GM12878 (cell line): ENCODE data around the gene HID1. TPM values are rescaled to one million over a fixed set of nuclear protein-coding genes. Genes with fewer than 3 reads are reported as not detected.

Experiments used
- ATAC-seq: fragments of 200-7000 bp; cut with Tn5 transposase; 3 replicates; pipeline ENCODE4 v1.9.1; 2020; ENCODE audit warnings: mild to moderate bottlenecking, moderate library complexity
- BruUV-seq: library from RNA; stranded (reverse); fragments of 400-500 nt; replicated peaks from 2 replicates; lab custom pipeline; 2021; lab: Mats Ljungman, UMichigan
- CTCF ChIA-PET: fragments of 300-600 bp; sonication (Branson Sonifier 250); formaldehyde crosslinking; extraction: SDS; loops from one replicate; lab custom pipeline; 2021; ENCODE audit warnings: inconsistent platforms; lab: Yijun Ruan, JAX
- POLR2A ChIA-PET: fragments of 350-600 bp; formaldehyde crosslinking; extraction: SDS; loops from one replicate; lab custom pipeline; 2021; ENCODE audit warnings: inconsistent platforms; lab: Charles Lee
- RAD21 ChIA-PET: fragments of 300-600 bp; sonication (Branson Sonifier 250); formaldehyde crosslinking; loops from one replicate; lab custom pipeline; 2023; ENCODE audit warnings: antibody characterized with exemption; ENCODE audit not compliant: unreplicated experiment; lab: Charles Lee
- SMC1A ChIA-PET: fragments of 300-600 bp; sonication (Branson Sonifier 250); formaldehyde crosslinking; loops from one replicate; lab custom pipeline; 2023; ENCODE audit not compliant: unreplicated experiment, uncharacterized antibody; lab: Charles Lee
- DNase-seq: peaks from one replicate; pipeline ENCODE4 v3.0.0-alpha.2; 2011; ENCODE audit warnings: low read depth, low spot score
- FAIRE-seq: peaks from 3 replicates; lab custom pipeline; 2011; peaks lifted over from hg19 to GRCh38; lab: Jason Lieb, UNC
- H2AFZ ChIP-seq: 2 replicates; pipeline ENCODE4 v1.6.0; 2011; ENCODE audit warnings: low read depth, low read length, control low read depth; ENCODE audit not compliant: control insufficient read depth
- H3K27ac ChIP-seq: 2 replicates; pipeline ENCODE4 v1.5.1; 2011; ENCODE audit warnings: control low read depth; ENCODE audit not compliant: control insufficient read depth, insufficient read depth
- H3K27me3 ChIP-seq, 2 experiments: replicated peaks in 1 of 2; 2 replicates each; pipeline versions ENCODE4 v1.6.0 to v1.6.1; 2011; ENCODE audit warnings: low read length in 1 of 2; ENCODE audit not compliant: control insufficient read depth in 2 of 2, insufficient read depth in 2 of 2
- H3K36me3 ChIP-seq, 2 experiments: 2 replicates each; pipeline ENCODE4 v1.5.1; 2011; ENCODE audit warnings: low read length in 1 of 2; ENCODE audit not compliant: control insufficient read depth in 2 of 2, insufficient read depth in 2 of 2
- H3K4me1 ChIP-seq: 2 replicates; pipeline ENCODE4 v1.6.1; 2011; ENCODE audit warnings: mild to moderate bottlenecking, low read length, moderate library complexity, mixed read lengths; ENCODE audit not compliant: control insufficient read depth, insufficient read depth
- H3K4me2 ChIP-seq: 2 replicates; pipeline ENCODE4 v1.6.0; 2011; ENCODE audit warnings: control low read depth; ENCODE audit not compliant: control insufficient read depth, insufficient read depth
- H3K4me3 ChIP-seq: fragments of 200-600 bp; sonication (generic); 2 replicates; pipeline ENCODE4 v1.5.1; 2016
- H3K79me2 ChIP-seq: 2 replicates; pipeline ENCODE4 v1.6.0; 2011; ENCODE audit warnings: low read length; ENCODE audit not compliant: control insufficient read depth, insufficient read depth
- H3K9ac ChIP-seq: 2 replicates; pipeline ENCODE4 v1.8.0; 2011; ENCODE audit warnings: low read length, control low read depth, mixed read lengths; ENCODE audit not compliant: control insufficient read depth, insufficient read depth
- H3K9me3 ChIP-seq: replicated peaks from 3 replicates; pipeline ENCODE4 v1.5.1; 2011; ENCODE audit warnings: mild to moderate bottlenecking, low read length; ENCODE audit not compliant: control insufficient read depth, insufficient read depth
- H4K20me1 ChIP-seq: 2 replicates; pipeline ENCODE4 v1.6.0; 2011; ENCODE audit not compliant: control insufficient read depth, insufficient read depth
- FOXK2 ChIP-seq: fragments of 450-650 bp; IDR thresholded peaks from 2 replicates; pipeline ENCODE4 v1.6.1; 2017; ENCODE audit warnings: mild to moderate bottlenecking, moderate library complexity
- PAX8 ChIP-seq: fragments of 450-650 bp; IDR thresholded peaks from 2 replicates; pipeline ENCODE4 v1.6.1; 2017; ENCODE audit warnings: mild to moderate bottlenecking, moderate library complexity
- POLR2A ChIP-seq: IDR thresholded peaks from 2 replicates; pipeline ENCODE4 v1.6.1; 2011; ENCODE audit warnings: low read depth, mild to moderate bottlenecking, low read length
- RAD21 ChIP-seq: IDR thresholded peaks from 2 replicates; pipeline ENCODE4 v1.6.1; 2011; ENCODE audit warnings: mild to moderate bottlenecking, low read depth, low read length, moderate library complexity; ENCODE audit not compliant: insufficient read depth
- RCOR1 ChIP-seq: conservative IDR thresholded peaks from 2 replicates; pipeline ENCODE4 v1.6.1; 2012; ENCODE audit warnings: low read depth, low read length, improper control_type of control experiment
- SRF ChIP-seq, 2 experiments: IDR thresholded peaks; 2 replicates each; pipeline ENCODE4 v1.6.1; 2011; ENCODE audit warnings: low read depth in 2 of 2, low read length in 2 of 2, mild to moderate bottlenecking in 1 of 2, moderate library complexity in 1 of 2
- TBL1XR1 ChIP-seq: IDR thresholded peaks from 2 replicates; pipeline ENCODE4 v1.6.1; 2012; ENCODE audit warnings: low read depth, low read length, improper control_type of control experiment
- ZBTB40 ChIP-seq: fragments of 450-650 bp; IDR thresholded peaks from 2 replicates; pipeline ENCODE4 v1.6.1; 2016; ENCODE audit warnings: mild to moderate bottlenecking, moderate library complexity, borderline replicate concordance
- ZSCAN29 ChIP-seq: fragments of 450-650 bp; IDR thresholded peaks from 2 replicates; pipeline ENCODE4 v1.6.1; 2017; ENCODE audit warnings: mild to moderate bottlenecking, moderate library complexity
- WGBS: methylation state at CpG from one replicate; pipeline ENCODE4 v1.1.6; 2016; ENCODE audit warnings: low lambda C conversion rate; ENCODE audit not compliant: insufficient replicate concordance, insufficient coverage; ENCODE audit errors: missing lambda C conversion rate; 5-methylcytosine and 5-hydroxymethylcytosine counted together
- in situ Hi-C: fragments of 300-500 bp; cut with MboI; formaldehyde crosslinking; loops from 9 replicates; pipeline ENCODE4 v1.14.3; 2018; ENCODE audit warnings: mixed read lengths
- intact Hi-C: fragments of 100-400 bp; cut with micrococcal nuclease; formaldehyde crosslinking; loops from one replicate; pipeline ENCODE4 v1.14.2; 2022; ENCODE audit not compliant: unreplicated experiment
- polyA plus RNA-seq, 11 experiments: library from polyadenylated mRNA; depleted of rRNA in 4 of 11; unstranded in 6 of 11; stranded (reverse) in 5 of 11; fragments of >200 nt; fragmentation: Nextera tagmentation in 4 of 11; fragmentation: Illumina TruSeq in 1 of 11; extraction: Ambion mirVana in 4 of 11; extraction: Trizol in 1 of 11; gene quantifications; 1 replicate in 1 of 11; 2 replicates in 10 of 11; pipeline versions ENCODE4 v1.2.1 to v1.2.3, GENCODE V29; 2011 to 2016; ENCODE audit warnings: inconsistent platforms in 2 of 11, missing spikeins in 2 of 11, low read depth in 1 of 11
- total RNA-seq, 4 experiments: library from RNA; depleted of rRNA in 3 of 4; stranded (reverse); fragments of >200 nt in 3 of 4; fragmentation: Illumina TruSeq in 1 of 4; extraction: Trizol in 1 of 4; gene quantifications; 2 replicates each; pipeline versions ENCODE4 v1.2.1 to v1.2.3, GENCODE V29; 2013 to 2021

Gene HID1
- total and polyA plus RNA-seq, 10 of the 15 experiments (the other 5 are each of a cell fraction or from before 2014, with no cell fraction given): 0.04 to 0.77 (median 0.32) TPM; not detected in 2

GRCh38 chr17:74978240-74978639 is 5.7 kb upstream of the HID1 start:
- Histone ChIP-seq H3K4me1 (peaks cover 8% of the 10 kb centered on the region), H3K9ac (no peak overlapping the region), H3K79me2 (no peaks in the 10 kb centered on the region), H3K4me3 (no peak overlapping the region), H3K27me3 (peaks cover 0 to 6% of the 10 kb centered on the region in 2 experiments; a peak in 1 of 4 replicates), H3K9me3 (no peaks in the 10 kb centered on the region), H3K36me3 (no peaks in the 10 kb centered on the region), H2AFZ (no peak overlapping the region), H4K20me1 (no peaks in the 10 kb centered on the region), H3K27ac (no peak overlapping the region), H3K4me2 (no peak overlapping the region)
- in situ Hi-C loops: no loop called here
- ATAC-seq: no peak
- CTCF ChIA-PET: interaction anchor here (1.2 to 12.7 kb wide), 2 partner anchors 16 to 33 kb away, joined by 3 to 92 read pairs; no protein-coding TSS in a partner anchor
- RAD21 ChIA-PET: interaction anchor here (1.4 kb wide), 2 partner anchors 18 to 135 kb away, joined by 3 read pairs; no protein-coding TSS in a partner anchor
- DNase-seq: no peak
- TF ChIP-seq SRF (IDR thresholded peaks at IDR 0.05; ENCODE audit: low read depth in 2 of 2, low read length in 2 of 2): no peak
- TF ChIP-seq RAD21: no peak
- no peak for TF ChIP-seq FOXK2
- no peak for TF ChIP-seq PAX8
- TF ChIP-seq TBL1XR1: no peak
- TF ChIP-seq POLR2A: no peak
- no peak for TF ChIP-seq ZBTB40
- no peak for TF ChIP-seq RCOR1
- TF ChIP-seq ZSCAN29: no peak
- SMC1A ChIA-PET: interaction anchor here (1.4 kb wide), 1 partner anchor 17 kb away, joined by 3 read pairs; no protein-coding TSS in a partner anchor
- BruUV-seq: no TSS peak
- POLR2A ChIA-PET: interaction anchor here (0.6 kb wide), 1 partner anchor 487 kb away, joined by 5 read pairs; no protein-coding TSS in a partner anchor
- no peak for FAIRE-seq
- intact Hi-C loops: no loop called here
- 62% methylated on average over 3 of the region's 3 CpGs for WGBS
